Stimulated activated CD8-positive, alpha-beta memory T cell treated with anti-CD3 and anti-CD28 coated beads, Interleukin-12 subunit alpha, Interleukin-12 subunit beta, amount 100 ng/mL, for 24 hours (primary cell): ENCODE data around the gene ADAMTS12.

ENCODE experiments used
- DNase-seq: peaks from one replicate; pipeline ENCODE4 v3.0.0-alpha.2; 2020; ENCODE audit errors: extremely low read depth

Gene ADAMTS12

GRCh38 chr5:33657804-33658440, 233.9 kb downstream of the ADAMTS12 start:
- no peak for DNase-seq

- DNase-seq: no peak
Measured at GRCh38 chr5:33657176-33657575, 234.6 kb downstream of the ADAMTS12 start.

DNA sequence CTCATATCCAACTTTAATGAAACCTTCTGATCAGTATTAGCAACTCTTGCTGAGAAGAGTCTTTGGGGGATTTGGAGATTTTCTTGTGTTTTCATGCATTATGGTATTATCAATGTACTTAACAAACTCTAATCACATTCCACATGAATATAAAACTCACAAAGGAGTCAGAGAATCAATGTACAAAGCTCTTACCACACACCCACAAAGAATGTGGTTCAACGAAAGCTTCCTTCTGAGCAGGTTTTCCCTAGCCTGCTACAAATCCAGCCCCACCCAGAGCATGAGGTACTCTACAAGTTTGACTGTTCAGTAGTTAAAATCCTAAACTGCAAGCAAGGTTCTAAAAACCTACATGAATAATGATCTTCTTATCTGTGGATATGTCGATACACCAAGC, 240.9 kb downstream of the ADAMTS12 start:
- no peak for DNase-seq

- DNase-seq: no peak
Measured at GRCh38 chr5:33649549-33650482, 242.0 kb downstream of the ADAMTS12 start.

DNA sequence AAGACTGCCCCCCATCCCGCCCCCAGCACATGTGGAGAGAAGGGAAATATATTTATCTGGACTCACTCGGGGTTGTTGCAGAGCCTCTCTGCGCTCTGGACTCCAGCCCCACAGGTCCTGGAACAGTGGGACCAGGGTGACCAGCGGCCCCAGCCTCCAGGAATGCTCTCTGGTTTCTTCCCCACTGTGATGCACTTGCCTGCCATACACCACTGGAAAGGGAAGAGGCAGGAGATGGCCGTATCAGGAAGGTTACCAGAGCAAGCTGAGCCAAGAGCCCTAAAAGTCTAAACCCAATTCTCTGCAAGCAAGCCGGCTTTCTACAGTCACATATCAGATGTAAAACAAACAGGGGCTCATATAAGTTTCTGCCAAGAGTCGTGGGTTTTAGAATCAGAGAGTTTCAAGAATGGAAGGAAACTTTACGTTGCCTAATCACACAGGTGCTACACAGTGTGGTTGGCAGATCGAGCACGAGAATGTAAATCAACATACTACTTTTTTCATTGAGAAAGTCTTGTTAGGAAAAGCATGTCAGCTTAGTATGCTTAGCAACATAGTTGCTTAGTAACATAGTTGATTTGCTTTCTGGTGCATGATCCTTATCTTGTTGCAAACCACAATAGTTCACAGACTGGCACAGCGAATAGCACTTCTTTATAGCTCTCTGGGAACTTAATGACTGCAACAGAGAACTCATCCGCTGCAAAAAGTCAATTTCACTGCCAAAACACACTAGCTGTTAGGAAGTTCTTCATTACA, 249.9 kb downstream of the ADAMTS12 start:
- no peak for DNase-seq

DNA sequence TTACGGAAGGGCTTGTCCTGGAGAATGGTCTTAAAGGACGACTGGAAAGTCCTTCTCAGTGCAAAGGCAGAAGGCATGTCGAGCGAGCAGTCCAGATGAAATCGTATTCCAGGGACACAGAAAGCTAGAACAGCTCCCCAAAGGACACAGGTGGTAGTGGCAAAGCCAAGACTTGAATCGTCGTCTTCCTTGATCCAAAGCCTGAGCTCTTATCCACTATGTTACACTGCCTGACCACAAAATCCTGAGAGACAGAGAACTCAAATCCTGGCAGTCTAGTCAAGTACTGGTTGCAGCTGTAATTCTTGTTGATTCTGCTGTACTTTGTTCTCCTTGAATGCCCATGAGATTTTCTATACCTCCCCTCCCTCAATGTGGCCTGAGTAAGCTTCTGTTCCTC, 252.3 kb downstream of the ADAMTS12 start:
- DNase-seq: no peak

GRCh38 chr5:33637011-33637410, 254.8 kb downstream of the ADAMTS12 start:
- no peak for DNase-seq

GRCh38 chr5:33635582-33635981, 256.2 kb downstream of the ADAMTS12 start:
- no peak for DNase-seq

- DNase-seq: no peak
Measured at GRCh38 chr5:33633699-33634098, 258.1 kb downstream of the ADAMTS12 start.

DNA sequence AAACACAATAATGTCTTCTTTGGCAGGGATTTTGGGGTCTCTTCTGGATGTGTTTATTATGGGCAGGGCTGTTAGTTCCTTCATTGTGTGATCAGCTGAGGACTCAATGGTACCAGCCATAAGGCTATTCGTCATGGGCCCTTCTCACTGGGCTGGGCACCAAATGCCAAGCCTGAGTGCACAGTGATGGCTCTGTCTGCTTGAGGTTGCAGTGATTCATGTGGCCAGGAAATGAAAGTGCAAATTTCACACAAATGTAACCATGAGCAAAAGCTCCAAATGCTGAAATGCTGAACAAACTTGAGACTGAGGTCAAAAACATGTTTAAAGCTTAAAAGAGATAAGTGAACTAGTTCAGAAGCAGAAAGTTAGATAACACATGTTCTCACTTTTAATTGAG, 260.0 kb downstream of the ADAMTS12 start:
- DNase-seq: no peak

DNA sequence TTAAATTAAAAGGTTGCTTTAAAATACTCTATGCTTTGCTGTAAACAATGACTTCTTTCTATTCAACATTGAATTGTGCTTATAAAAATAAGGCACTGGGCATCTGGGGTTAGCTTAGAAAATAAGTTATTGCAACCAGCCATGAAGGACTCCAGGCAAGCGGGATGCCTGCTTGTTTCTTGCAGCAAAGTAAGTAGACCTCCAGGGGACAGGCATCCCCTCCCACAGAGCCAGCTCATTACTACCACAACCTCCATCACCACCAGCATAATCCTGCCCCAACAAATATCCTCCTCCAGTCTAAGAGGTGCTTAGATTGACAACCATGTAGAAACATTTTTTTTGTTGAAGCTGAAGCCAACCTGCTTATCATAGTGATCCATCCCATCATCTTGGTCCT, 260.7 kb downstream of the ADAMTS12 start:
- DNase-seq: no peak

DNA sequence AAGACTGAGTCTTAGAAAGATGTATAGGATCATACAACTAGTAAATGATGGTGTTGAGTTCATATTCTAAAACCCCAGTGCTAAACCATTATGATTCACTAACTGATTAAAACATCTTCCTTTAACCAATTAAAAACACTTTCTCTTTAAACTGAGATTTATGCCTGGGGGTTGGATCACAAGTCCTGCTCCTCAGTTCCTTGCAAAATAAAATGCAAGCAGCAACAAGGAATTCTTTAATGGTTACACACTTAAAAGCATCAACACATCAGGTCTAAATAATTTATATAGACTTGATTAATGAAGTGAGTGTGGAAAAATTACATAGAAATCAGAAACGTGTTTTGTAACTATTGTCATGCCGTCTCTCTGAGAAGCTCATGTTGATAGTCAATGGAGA, 261.8 kb downstream of the ADAMTS12 start:
- DNase-seq: no peak

DNA sequence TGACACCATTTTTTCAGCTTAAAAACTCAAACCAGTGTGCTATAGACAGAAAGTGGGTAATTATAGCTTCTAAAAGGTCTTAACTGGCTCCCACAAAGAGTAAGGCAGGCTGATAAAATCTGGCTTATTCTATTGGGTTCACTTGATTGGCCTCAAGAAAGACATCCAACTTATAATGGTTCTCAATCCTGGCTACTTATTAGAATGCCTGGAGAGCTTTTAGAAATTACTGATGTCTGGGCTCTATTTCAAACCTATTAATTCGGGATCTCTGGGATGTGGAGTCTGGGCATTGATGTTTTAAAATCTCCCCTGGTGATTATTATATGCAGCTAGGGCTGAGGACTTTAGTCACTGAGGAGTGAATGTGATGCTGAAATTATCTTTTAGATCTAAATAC, 263.0 kb downstream of the ADAMTS12 start:
- DNase-seq: no peak

DNA sequence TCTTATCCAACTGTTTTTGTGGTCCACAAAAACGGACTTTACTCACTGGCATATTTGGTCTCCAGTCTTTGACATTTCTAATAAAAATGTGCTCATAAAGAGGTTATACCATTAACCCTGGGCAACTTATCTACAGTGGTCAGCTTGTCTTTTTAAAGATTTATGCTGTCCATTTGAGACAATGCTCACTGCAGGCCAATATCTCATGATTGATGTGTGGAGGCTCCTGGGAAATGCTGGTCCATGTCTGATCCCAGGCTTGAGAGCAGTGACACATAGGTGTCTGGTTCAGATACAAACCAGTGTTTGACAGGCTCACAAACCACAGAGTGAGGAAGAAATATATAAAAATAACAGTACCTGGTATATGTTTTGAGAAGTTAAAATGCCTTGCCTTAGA, 270.3 kb downstream of the ADAMTS12 start:
- DNase-seq: no peak

GRCh38 chr5:33614039-33614438, 277.8 kb downstream of the ADAMTS12 start:
- no peak for DNase-seq

- DNase-seq: no peak
Measured at GRCh38 chr5:33612386-33612785, 279.4 kb downstream of the ADAMTS12 start.

- DNase-seq: no peak
Measured at GRCh38 chr5:33611877-33612276, 279.9 kb downstream of the ADAMTS12 start.

GRCh38 chr5:33608344-33609041, 283.3 kb downstream of the ADAMTS12 start:
- DNase-seq: no peak

DNA sequence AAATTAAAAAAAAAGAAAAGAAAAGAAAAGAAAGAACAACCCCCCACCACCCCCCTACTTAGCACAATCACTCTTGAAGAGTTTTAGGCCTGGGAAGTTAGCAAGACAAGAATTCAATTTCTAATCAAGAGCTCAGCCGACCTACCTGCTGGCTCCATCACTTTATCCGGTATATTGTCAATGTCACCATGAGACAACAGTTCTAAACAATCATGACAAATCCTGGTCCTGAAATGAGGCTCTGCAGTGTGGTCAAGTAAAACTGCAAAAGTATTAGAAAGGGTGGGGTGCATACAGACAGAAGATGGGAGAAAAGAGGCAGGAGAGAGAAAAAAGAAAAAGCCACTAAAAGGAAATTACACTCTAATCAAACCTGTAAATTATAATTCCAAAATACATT, 287.3 kb downstream of the ADAMTS12 start:
- no peak for DNase-seq

DNA sequence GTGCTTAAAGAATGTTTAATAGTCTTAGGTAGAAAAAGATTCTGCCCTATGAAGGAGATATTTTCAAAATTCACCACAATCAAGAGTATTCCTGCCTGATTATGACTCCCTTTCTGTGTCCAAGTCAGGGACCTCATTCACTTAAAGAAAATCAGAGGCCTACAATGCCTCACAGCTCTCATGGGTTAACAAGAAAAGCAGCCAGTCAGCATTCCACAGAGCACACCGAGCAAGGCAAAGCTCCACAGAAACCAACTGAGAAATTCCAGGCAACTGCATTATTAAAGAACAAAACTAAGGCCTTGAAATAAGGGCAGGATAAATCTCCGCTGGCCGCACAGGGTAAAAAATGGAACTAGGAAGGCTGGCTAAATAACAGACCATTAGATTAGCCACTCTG, 289.9 kb downstream of the ADAMTS12 start:
- no peak for DNase-seq

DNA sequence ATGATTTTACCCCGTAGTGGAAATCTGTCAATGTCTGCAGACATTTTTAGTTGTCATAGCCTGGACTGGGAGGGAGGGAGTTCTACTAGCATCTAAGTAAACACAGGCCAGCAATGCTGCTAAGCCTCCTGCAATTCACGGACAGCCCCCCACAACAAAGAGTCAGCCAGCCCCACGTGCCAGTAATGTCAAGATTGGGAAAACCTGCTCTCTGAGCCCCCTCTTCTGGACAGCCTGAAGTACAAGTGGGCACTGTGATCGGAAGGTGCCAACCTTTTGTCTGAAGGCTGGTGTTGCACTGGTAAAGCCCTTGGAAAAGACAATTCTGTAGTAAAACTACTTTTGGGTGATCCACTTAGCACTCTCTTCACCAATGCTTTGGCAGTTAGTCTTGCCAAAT, 296.5 kb downstream of the ADAMTS12 start:
- no peak for DNase-seq

GRCh38 chr5:33594006-33594405, 297.8 kb downstream of the ADAMTS12 start:
- DNase-seq: no peak
